Activated CD4-positive, alpha-beta T cell treated with anti-CD3 and anti-CD28 coated beads, Interleukin-2, amount 10 ng/mL, durations not matched to agents 7 days and 5 days (primary cell): Measurements from ENCODE around the gene PHKA2. TPM values are rescaled to one million over a fixed set of nuclear protein-coding genes. Genes with fewer than 3 reads are reported as not detected.

Experiments
- CTCF ChIA-PET: fragments of 350-600 bp; sonication (Branson Sonifier 250); formaldehyde crosslinking; loops from one replicate; lab custom pipeline; 2021; ENCODE audit warnings: antibody characterized with exemption; lab: Charles Lee
- POLR2A ChIA-PET: fragments of 350-600 bp; sonication (Branson Sonifier 250); formaldehyde crosslinking; loops from one replicate; lab custom pipeline; 2021; ENCODE audit warnings: antibody characterized with exemption; lab: Charles Lee
- DNase-seq: peaks from one replicate; pipeline ENCODE4 v3.0.0-alpha.2; 2020
- H3K27ac Mint-ChIP-seq: one replicate; pipeline ENCODE4 v1.8.0; 2021; ENCODE audit warnings: mild to moderate bottlenecking, moderate library complexity, mixed read lengths
- H3K27me3 Mint-ChIP-seq: one replicate; pipeline ENCODE4 v1.8.0; 2021; ENCODE audit warnings: mixed read lengths
- H3K36me3 Mint-ChIP-seq: one replicate; pipeline ENCODE4 v1.8.0; 2021; ENCODE audit warnings: low read depth, mixed read lengths
- H3K4me1 Mint-ChIP-seq: one replicate; pipeline ENCODE4 v1.8.0; 2021; ENCODE audit warnings: mixed read lengths
- H3K4me3 Mint-ChIP-seq: one replicate; pipeline ENCODE4 v1.8.0; 2021; ENCODE audit warnings: mild to moderate bottlenecking, moderate library complexity, mixed read lengths
- H3K9me3 Mint-ChIP-seq: one replicate; pipeline ENCODE4 v1.8.0; 2021; ENCODE audit warnings: mixed read lengths
- total RNA-seq, 2 experiments: library from RNA; stranded (reverse); gene quantifications; one replicate each; pipeline ENCODE4 v1.2.3, GENCODE V29; 2021

Gene PHKA2
- total RNA-seq, 2 experiments from 2014 or later, result 27.5 to 27.8 TPM

GRCh38 chrX:18890724-18891547 is 93.0 kb downstream of the PHKA2 start:
- Mint-ChIP-seq H3K36me3 (no peaks in the 10 kb centered on the region), H3K9me3 (no peaks in the 10 kb centered on the region), H3K4me3 (no peak overlapping the region), H3K4me1 (peaks cover 19% of the 10 kb centered on the region), H3K27ac (no peak overlapping the region), H3K27me3 (no peaks in the 10 kb centered on the region)
- DNase-seq, result no peak
- ChIA-PET POLR2A (no interaction called here), CTCF (no interaction called here)

- CTCF ChIA-PET, result no interaction called here
- Mint-ChIP-seq H3K4me3 (no peak overlapping the region), H3K4me1 (peaks cover 29% of the 10 kb centered on the region), H3K9me3 (no peaks in the 10 kb centered on the region), H3K27ac (no peak overlapping the region), H3K36me3 (no peaks in the 10 kb centered on the region), H3K27me3 (no peaks in the 10 kb centered on the region)
- POLR2A ChIA-PET, result no interaction called here
- no peak for DNase-seq
Measured at GRCh38 chrX:18890049-18890381, 93.9 kb downstream of the PHKA2 start.

- no peak overlapping the region for H3K4me3 Mint-ChIP-seq
- no peaks in the 10 kb centered on the region for H3K9me3 Mint-ChIP-seq
- no peaks in the 10 kb centered on the region for H3K36me3 Mint-ChIP-seq
- H3K27ac Mint-ChIP-seq, result no peak overlapping the region
- ChIA-PET POLR2A (no interaction called here), CTCF (no interaction called here)
- no peaks in the 10 kb centered on the region for H3K27me3 Mint-ChIP-seq
- no peak for DNase-seq
- H3K4me1 Mint-ChIP-seq, result peaks cover 29% of the 10 kb centered on the region
Measured at GRCh38 chrX:18889346-18890048, 94.4 kb downstream of the PHKA2 start.

- ChIA-PET POLR2A (no interaction called here), CTCF (interaction anchor here (0.6 kb wide), 1 partner anchor 218 kb away, joined by 3 read pairs; no protein-coding TSS in a partner anchor)
- Mint-ChIP-seq H3K36me3 (no peaks in the 10 kb centered on the region), H3K4me1 (peaks cover 29% of the 10 kb centered on the region), H3K27me3 (no peaks in the 10 kb centered on the region), H3K9me3 (no peaks in the 10 kb centered on the region), H3K27ac (no peak overlapping the region), H3K4me3 (no peak overlapping the region)
- no peak for DNase-seq
Measured at GRCh38 chrX:18888281-18888680, 95.6 kb downstream of the PHKA2 start.

- H3K27me3 Mint-ChIP-seq, result no peaks in the 10 kb centered on the region
- no peak overlapping the region for H3K27ac Mint-ChIP-seq
Measured at GRCh38 chrX:18887825-18888212, 96.1 kb downstream of the PHKA2 start.

GRCh38 chrX:18887177-18887824 is 96.6 kb downstream of the PHKA2 start:
- CTCF ChIA-PET, result interaction anchor here (0.5 to 1.8 kb wide), 4 partner anchors 12 to 467 kb away, joined by 3 to 8 read pairs (median 6); no protein-coding TSS in a partner anchor
- Mint-ChIP-seq H3K27ac (peak overlapping the region; percentile 87), H3K36me3 (no peaks in the 10 kb centered on the region), H3K4me1 (peaks cover 29% of the 10 kb centered on the region), H3K4me3 (peak overlapping the region; percentile 71), H3K9me3 (no peaks in the 10 kb centered on the region), H3K27me3 (no peaks in the 10 kb centered on the region)
- no peak for DNase-seq
- POLR2A ChIA-PET, result no interaction called here

More at GRCh38 chrX:18887825-18888212, 96.1 kb downstream of the PHKA2 start:
- Mint-ChIP-seq H3K4me1 (peaks cover 29% of the 10 kb centered on the region), H3K4me3 (no peak overlapping the region), H3K9me3 (no peaks in the 10 kb centered on the region), H3K36me3 (no peaks in the 10 kb centered on the region)
- ChIA-PET POLR2A (no interaction called here), CTCF (interaction anchor here (1.8 kb wide), 1 partner anchor 13 kb away, joined by 8 read pairs; no protein-coding TSS in a partner anchor)
- DNase-seq, result no peak

- POLR2A ChIA-PET, result no interaction called here
- no peaks in the 10 kb centered on the region for H3K9me3 Mint-ChIP-seq
- no peaks in the 10 kb centered on the region for H3K27me3 Mint-ChIP-seq
- peaks cover 29% of the 10 kb centered on the region for H3K4me1 Mint-ChIP-seq
- DNase-seq, result peak; percentile 40
- H3K36me3 Mint-ChIP-seq, result no peaks in the 10 kb centered on the region
- CTCF ChIA-PET, result interaction anchor here (0.5 to 1.8 kb wide), 5 partner anchors 11 to 466 kb away, joined by 3 to 8 read pairs (median 5); no protein-coding TSS in a partner anchor
- H3K27ac Mint-ChIP-seq, result peak overlapping the region; percentile 87
- peak overlapping the region; percentile 71 for H3K4me3 Mint-ChIP-seq
Measured at GRCh38 chrX:18886344-18887161, 97.4 kb downstream of the PHKA2 start.

- peaks cover 29% of the 10 kb centered on the region for H3K4me1 Mint-ChIP-seq
- ChIA-PET POLR2A (no interaction called here), CTCF (interaction anchor here (0.7 to 1.8 kb wide), 2 partner anchors 11 to 12 kb away, joined by 3 to 8 read pairs; no protein-coding TSS in a partner anchor)
- H3K9me3 Mint-ChIP-seq, result no peaks in the 10 kb centered on the region
- H3K4me3 Mint-ChIP-seq, result peak overlapping the region; percentile 71
- H3K27me3 Mint-ChIP-seq, result no peaks in the 10 kb centered on the region
- peak; percentile 6 for DNase-seq
- H3K36me3 Mint-ChIP-seq, result no peaks in the 10 kb centered on the region
- H3K27ac Mint-ChIP-seq, result peak overlapping the region; percentile 87
Measured at GRCh38 chrX:18886005-18886343, 97.9 kb downstream of the PHKA2 start.

- DNase-seq, result peak; percentile 6
- Mint-ChIP-seq H3K27ac (peak overlapping the region; percentile 87), H3K36me3 (no peaks in the 10 kb centered on the region), H3K27me3 (no peaks in the 10 kb centered on the region), H3K4me1 (peaks cover 29% of the 10 kb centered on the region), H3K9me3 (no peaks in the 10 kb centered on the region), H3K4me3 (peak overlapping the region; percentile 71)
- ChIA-PET CTCF (interaction anchor here (0.7 kb wide), 1 partner anchor 13 kb away, joined by 3 read pairs; no protein-coding TSS in a partner anchor), POLR2A (no interaction called here)
Measured at GRCh38 chrX:18885328-18886004, 98.4 kb downstream of the PHKA2 start.

- Mint-ChIP-seq H3K4me3 (no peak overlapping the region), H3K36me3 (no peaks in the 10 kb centered on the region), H3K27me3 (no peaks in the 10 kb centered on the region), H3K9me3 (no peaks in the 10 kb centered on the region), H3K27ac (no peak overlapping the region), H3K4me1 (peaks cover 27% of the 10 kb centered on the region)
- POLR2A ChIA-PET, result no interaction called here
- CTCF ChIA-PET, result no interaction called here
- no peak for DNase-seq
Measured at GRCh38 chrX:18884916-18885315, 99.0 kb downstream of the PHKA2 start.

GRCh38 chrX:18883961-18884765 is 99.8 kb downstream of the PHKA2 start:
- ChIA-PET CTCF (no interaction called here), POLR2A (no interaction called here)
- Mint-ChIP-seq H3K36me3 (no peaks in the 10 kb centered on the region), H3K4me3 (no peak overlapping the region), H3K27ac (no peak overlapping the region), H3K27me3 (no peaks in the 10 kb centered on the region), H3K9me3 (no peaks in the 10 kb centered on the region), H3K4me1 (peaks cover 24% of the 10 kb centered on the region)
- no peak for DNase-seq
